Progenitor cell of endocrine pancreas (in vitro differentiated cells): ENCODE measurements around the gene SIPA1L3. TPM values are rescaled to one million over a fixed set of nuclear protein-coding genes. Genes with fewer than 3 reads are reported as not detected.

Experiments
- DNase-seq: peaks from one replicate; pipeline ENCODE4 v3.0.0; 2021; ENCODE audit warnings: low spot score; ENCODE audit not compliant: unreplicated experiment
- H3K27ac Mint-ChIP-seq: 2 replicates; pipeline ENCODE4 v1.8.0; 2021; ENCODE audit warnings: mild to moderate bottlenecking, moderate library complexity, mixed read lengths
- H3K27me3 Mint-ChIP-seq: 2 replicates; pipeline ENCODE4 v1.8.0; 2021; ENCODE audit warnings: mixed read lengths
- H3K36me3 Mint-ChIP-seq: 2 replicates; pipeline ENCODE4 v1.8.0; 2022; ENCODE audit warnings: mixed read lengths; ENCODE audit not compliant: insufficient read depth
- H3K4me1 Mint-ChIP-seq: 2 replicates; pipeline ENCODE4 v1.8.0; 2021; ENCODE audit warnings: low read depth, mixed read lengths
- H3K4me3 Mint-ChIP-seq: 2 replicates; pipeline ENCODE4 v1.8.0; 2021; ENCODE audit warnings: low read depth, mild to moderate bottlenecking, moderate library complexity, mixed read lengths
- H3K9me3 Mint-ChIP-seq: 2 replicates; pipeline ENCODE4 v1.8.0; 2021; ENCODE audit warnings: low read depth, mixed read lengths
- total RNA-seq: library from RNA; stranded (reverse); gene quantifications from 2 replicates; pipeline ENCODE4 v1.2.1, GENCODE V29; 2021
- TF ChIP-seq, protein P1 (sequence below): fragments of 200-600 bp; sonication (generic); IDR thresholded peaks from one replicate; pipeline ENCODE4 v1.5.0; 2021; ENCODE audit warnings: antibody characterized with exemption, mild to moderate bottlenecking; ENCODE audit not compliant: unreplicated experiment

The SIPA1L3 gene
- total RNA-seq, 1 donor from 2014 or later = 132 TPM

DNA sequence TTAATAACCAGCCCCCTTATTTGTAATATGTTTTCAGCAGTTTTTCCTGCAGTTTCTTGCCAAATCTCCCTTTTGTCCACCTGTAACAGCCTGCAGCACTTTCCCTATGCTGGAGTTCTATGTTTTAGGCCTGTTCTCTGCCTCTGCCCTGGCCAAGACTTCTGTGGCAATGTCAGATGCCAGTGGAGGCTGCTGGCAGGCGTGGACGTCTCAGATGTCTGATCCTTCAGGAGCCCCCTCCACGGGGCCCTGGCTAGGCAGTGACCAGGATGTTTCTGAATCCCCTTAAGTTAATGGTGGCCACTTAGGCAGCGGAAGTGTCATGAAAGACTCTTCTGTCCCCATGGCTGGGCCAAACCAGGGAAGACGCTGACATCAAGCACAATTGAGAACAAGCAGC lies 40.8 kb downstream of the SIPA1L3 start:
- no peak for DNase-seq
- Mint-ChIP-seq H3K36me3 (peaks cover 7% of the 10 kb centered on the region), H3K4me3 (no peak overlapping the region), H3K9me3 (no peaks in the 10 kb centered on the region), H3K27ac (peak overlapping the region; percentile 90), H3K4me1 (peaks cover 33% of the 10 kb centered on the region), H3K27me3 (no peaks in the 10 kb centered on the region)
- TF ChIP-seq, protein P1, sequence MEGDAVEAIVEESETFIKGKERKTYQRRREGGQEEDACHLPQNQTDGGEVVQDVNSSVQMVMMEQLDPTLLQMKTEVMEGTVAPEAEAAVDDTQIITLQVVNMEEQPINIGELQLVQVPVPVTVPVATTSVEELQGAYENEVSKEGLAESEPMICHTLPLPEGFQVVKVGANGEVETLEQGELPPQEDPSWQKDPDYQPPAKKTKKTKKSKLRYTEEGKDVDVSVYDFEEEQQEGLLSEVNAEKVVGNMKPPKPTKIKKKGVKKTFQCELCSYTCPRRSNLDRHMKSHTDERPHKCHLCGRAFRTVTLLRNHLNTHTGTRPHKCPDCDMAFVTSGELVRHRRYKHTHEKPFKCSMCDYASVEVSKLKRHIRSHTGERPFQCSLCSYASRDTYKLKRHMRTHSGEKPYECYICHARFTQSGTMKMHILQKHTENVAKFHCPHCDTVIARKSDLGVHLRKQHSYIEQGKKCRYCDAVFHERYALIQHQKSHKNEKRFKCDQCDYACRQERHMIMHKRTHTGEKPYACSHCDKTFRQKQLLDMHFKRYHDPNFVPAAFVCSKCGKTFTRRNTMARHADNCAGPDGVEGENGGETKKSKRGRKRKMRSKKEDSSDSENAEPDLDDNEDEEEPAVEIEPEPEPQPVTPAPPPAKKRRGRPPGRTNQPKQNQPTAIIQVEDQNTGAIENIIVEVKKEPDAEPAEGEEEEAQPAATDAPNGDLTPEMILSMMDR = no peak

DNA sequence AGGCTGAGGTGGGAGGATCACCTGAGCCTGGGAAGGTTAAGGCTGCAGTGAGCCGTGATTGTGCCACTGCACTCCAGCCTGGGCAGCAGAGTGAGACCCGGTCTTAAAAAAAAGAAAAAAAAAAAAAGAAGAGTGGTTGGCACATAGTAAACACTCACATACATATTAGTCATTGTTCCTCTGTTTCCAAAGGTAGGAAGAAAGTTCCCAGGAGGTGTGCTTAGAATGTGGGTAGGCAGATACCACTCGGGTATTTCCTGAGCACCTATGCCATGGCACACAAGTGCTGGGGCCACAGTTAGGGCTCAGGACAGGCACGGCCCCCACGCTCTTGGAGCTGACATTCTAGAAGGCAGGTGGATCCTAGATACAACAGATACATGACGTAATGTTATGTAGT lies 41.4 kb downstream of the SIPA1L3 start:
- no peaks in the 10 kb centered on the region for H3K27me3 Mint-ChIP-seq
- no peak overlapping the region for H3K4me3 Mint-ChIP-seq
- H3K9me3 Mint-ChIP-seq = no peaks in the 10 kb centered on the region
- TF ChIP-seq, protein P1 = no peak
- peaks cover 7% of the 10 kb centered on the region for H3K36me3 Mint-ChIP-seq
- peak overlapping the region; percentile 90 for H3K27ac Mint-ChIP-seq
- peaks cover 32% of the 10 kb centered on the region for H3K4me1 Mint-ChIP-seq
- no peak for DNase-seq

DNA sequence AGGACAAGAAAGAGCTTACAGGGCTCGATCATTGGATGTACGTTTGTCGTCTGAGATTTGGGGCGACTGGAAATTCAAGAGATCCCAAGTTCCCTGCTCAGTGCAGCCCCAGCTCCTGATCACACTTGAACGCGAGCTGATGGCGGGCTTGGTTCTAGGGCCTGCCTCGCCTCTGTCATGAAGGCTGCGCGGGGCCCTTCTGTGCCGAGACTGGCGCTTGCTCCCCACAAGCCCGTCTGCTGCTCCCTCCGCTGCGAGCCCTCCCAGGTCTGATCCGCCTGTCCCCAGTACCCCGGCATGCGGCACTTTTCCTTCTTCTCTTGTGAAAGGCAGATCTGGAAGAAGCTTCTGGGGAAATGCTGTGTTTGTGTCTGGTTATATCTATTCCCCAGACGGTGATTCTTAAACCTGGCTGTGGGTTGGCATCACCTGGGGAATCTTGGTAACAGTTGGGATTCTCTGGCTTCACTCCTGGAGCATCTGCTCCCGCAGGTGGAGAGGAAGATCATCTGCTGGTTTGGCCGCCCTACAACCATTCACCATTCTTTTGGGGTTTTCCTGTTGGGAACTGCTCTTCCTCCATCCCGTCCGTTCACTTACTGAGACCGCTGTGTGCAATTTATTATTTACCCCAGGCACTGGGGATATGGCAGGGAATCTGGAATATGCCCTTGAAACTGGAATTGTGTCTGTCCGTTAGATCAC lies 43.6 kb downstream of the SIPA1L3 start:
- Mint-ChIP-seq H3K4me1 (peaks cover 37% of the 10 kb centered on the region), H3K36me3 (peaks cover 10% of the 10 kb centered on the region), H3K4me3 (no peak overlapping the region), H3K27me3 (no peaks in the 10 kb centered on the region), H3K27ac (peak overlapping the region; percentile 51), H3K9me3 (no peaks in the 10 kb centered on the region)
- no peak for DNase-seq
- TF ChIP-seq, protein P1 = no peak

DNA sequence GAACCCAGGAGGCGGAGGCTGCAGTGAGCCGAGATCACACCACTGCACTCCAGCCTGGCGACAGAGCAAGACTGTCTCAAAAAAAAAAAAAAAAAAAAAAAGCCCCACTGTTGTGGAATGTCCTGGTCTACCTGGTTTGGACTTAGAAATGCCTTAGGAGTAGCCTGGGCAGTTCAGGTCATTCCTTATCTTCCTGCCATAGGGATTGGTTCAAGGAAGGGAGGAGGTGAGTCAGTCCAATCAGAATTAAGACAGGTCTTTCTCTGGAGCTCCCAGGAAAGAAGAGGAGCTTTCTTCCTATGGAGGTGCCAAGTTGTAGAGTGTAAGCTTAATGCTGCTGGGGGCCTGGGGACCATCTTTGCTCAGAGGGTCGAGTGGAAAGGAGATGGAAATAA lies 44.8 kb downstream of the SIPA1L3 start:
- H3K27me3 Mint-ChIP-seq = no peaks in the 10 kb centered on the region
- DNase-seq = no peak
- no peak overlapping the region for H3K4me3 Mint-ChIP-seq
- peak overlapping the region; percentile 41 for H3K27ac Mint-ChIP-seq
- TF ChIP-seq, protein P1 = no peak
- no peaks in the 10 kb centered on the region for H3K9me3 Mint-ChIP-seq
- peaks cover 14% of the 10 kb centered on the region for H3K36me3 Mint-ChIP-seq
- H3K4me1 Mint-ChIP-seq = peaks cover 38% of the 10 kb centered on the region

DNA sequence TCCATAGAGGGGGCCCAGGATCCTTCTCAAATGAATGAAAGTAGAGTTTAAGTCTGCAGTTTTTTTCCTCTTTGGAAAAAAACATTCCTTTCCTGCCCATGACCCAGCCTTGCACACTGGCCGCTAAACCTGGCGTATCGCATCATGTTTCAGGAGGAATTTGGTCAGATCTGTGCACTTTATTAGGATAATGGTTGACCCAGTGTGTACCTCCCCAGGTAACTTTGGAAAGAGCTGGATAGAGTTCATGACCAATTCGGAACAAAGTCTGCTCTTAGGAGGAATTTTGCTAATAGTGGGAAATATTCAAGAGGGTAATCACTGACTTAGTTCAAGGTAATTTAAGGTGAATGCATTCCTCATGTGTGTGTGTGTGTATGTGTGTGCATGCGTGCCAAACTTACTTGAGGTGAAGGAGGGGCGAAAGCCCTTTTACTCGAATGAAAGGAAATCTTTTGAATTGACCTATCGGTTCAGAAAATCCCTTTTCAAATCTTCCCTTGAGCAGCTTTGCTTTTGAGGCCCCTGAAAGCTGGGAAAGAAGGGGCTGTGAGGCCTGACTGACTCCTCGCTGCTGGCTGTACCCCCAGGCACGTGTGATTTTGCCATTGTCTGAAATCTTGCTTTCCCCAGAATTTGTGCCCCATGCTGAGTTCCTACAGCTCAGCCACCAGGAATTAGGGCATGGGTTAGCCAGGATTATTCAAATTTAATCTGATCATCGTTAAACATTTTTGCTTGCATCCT lies 46.3 kb downstream of the SIPA1L3 start:
- peaks cover 31% of the 10 kb centered on the region for H3K4me1 Mint-ChIP-seq
- peak overlapping the region; percentile 91 for H3K27ac Mint-ChIP-seq
- H3K4me3 Mint-ChIP-seq = no peak overlapping the region
- TF ChIP-seq, protein P1 = no peak
- H3K9me3 Mint-ChIP-seq = peaks cover under 1% of the 10 kb centered on the region
- H3K36me3 Mint-ChIP-seq = peaks cover 16% of the 10 kb centered on the region
- DNase-seq = no peak
- H3K27me3 Mint-ChIP-seq = no peaks in the 10 kb centered on the region
